ENCODE measurements around the gene CPLANE1. TPM values are rescaled to one million over a fixed set of nuclear protein-coding genes. Genes with fewer than 3 reads are reported as not detected.
"Not testable (repeated sequence)": the region's sequence is repeated elsewhere in the genome, so short reads cannot be mapped to it uniquely, and the experiment has no call there.

The CPLANE1 gene
- total RNA-seq, 1 donor from 2014 or later, result 35.5 TPM

DNA sequence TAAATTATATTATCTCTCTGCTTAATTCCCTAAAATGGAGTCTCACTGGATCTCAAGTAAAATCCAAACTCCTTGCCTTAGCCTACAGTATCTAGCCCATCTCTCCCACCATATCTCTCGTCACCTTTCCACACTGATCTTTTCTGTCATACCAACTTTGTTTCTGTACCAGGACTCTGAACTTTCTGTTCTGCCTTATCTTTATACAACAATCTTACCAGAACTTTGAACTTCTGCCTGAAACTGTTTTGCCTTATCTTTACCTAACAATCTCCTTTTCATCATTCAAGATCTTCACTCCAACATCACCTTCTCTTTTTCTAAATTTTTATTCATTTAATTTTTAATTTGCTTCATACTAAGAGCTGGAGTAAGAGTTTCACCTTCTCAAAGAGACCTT, 139.0 kb downstream of the CPLANE1 start:
- peaks cover 22 to 49% (median 42%) of the 10 kb centered on the region in 3 donors for H3K36me3 ChIP-seq (ENCODE audit: control insufficient read depth in 3 of 3, insufficient read depth in 3 of 3, low read length in 3 of 3)
- no peak overlapping the region for H3K27ac ChIP-seq (ENCODE audit: low read depth, low read length)
- no peaks in the 10 kb centered on the region for H3K4me1 ChIP-seq (ENCODE audit: control insufficient read depth in 3 of 3, insufficient read depth in 3 of 3, low read length in 3 of 3)
- H3K9me3 ChIP-seq (ENCODE audit: control insufficient read depth in 3 of 3, low read length in 3 of 3), result no peaks in the 10 kb centered on the region
- no peak overlapping the region for H3K4me3 ChIP-seq (ENCODE audit: low read length in 3 of 3)
- no peak overlapping the region for H3K9ac ChIP-seq (ENCODE audit: low read depth in 1 of 3, low read length in 3 of 3)
- H3K27me3 ChIP-seq (ENCODE audit: control insufficient read depth in 3 of 3, insufficient read depth in 3 of 3, low read length in 3 of 3), result no peaks in the 10 kb centered on the region

DNA sequence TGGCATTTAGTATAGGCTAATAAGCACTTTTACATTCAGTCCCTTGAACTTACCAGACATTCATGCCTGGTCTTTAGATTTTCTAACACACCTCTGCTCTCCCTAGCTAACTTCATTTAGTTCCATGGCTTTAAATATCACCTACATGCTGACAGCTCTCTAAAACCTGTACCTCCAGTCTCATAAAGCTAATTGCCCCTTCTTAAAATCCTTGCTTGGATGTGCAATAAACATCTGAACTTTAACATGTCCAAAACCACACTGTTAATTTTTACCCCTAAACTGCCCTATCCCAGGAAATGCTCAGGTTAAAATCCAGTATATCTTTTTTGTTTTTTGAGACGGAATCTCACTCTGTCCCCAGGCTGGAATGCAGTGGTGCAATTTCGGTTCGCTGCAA, 139.8 kb downstream of the CPLANE1 start:
- Histone ChIP-seq H3K27ac (ENCODE audit: low read depth, low read length) (no peak overlapping the region), H3K4me1 (ENCODE audit: control insufficient read depth in 3 of 3, insufficient read depth in 3 of 3, low read length in 3 of 3) (no peaks in the 10 kb centered on the region), H3K9ac (ENCODE audit: low read depth in 1 of 3, low read length in 3 of 3) (no peak overlapping the region), H3K9me3 (ENCODE audit: control insufficient read depth in 3 of 3, low read length in 3 of 3) (no peaks in the 10 kb centered on the region), H3K36me3 (ENCODE audit: control insufficient read depth in 3 of 3, insufficient read depth in 3 of 3, low read length in 3 of 3) (peaks cover 20 to 46% (median 39%) of the 10 kb centered on the region in 3 donors), H3K27me3 (ENCODE audit: control insufficient read depth in 3 of 3, insufficient read depth in 3 of 3, low read length in 3 of 3) (no peaks in the 10 kb centered on the region), H3K4me3 (ENCODE audit: low read length in 3 of 3) (no peak overlapping the region)

DNA sequence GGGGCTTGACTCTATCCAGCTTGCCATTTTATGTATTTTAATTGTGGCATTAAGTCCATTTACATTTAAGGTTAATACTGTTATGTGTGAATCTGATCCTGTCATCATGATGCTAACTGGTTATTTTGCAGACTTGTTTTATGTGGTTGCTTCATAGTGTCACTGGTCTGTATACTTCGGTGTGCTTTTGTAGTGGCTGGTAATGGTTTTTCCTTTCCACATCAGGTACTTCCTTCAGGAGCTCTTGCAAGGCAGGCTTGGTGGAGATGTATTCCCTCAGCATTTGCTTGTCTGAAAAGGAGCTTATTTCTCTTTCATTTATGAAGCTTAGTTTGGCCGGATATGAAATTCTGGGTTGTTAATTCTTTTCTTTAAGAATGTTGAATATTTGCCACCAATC, 145.9 kb downstream of the CPLANE1 start:
- H3K36me3 ChIP-seq (ENCODE audit: control insufficient read depth in 3 of 3, insufficient read depth in 3 of 3, low read length in 3 of 3), result peaks cover 11 to 29% (median 23%) of the 10 kb centered on the region in 3 donors
- no peaks in the 10 kb centered on the region for H3K27me3 ChIP-seq (ENCODE audit: control insufficient read depth in 3 of 3, insufficient read depth in 3 of 3, low read length in 3 of 3)
- H3K4me3 ChIP-seq (ENCODE audit: low read length in 3 of 3), result no peak overlapping the region
- H3K9me3 ChIP-seq (ENCODE audit: control insufficient read depth in 3 of 3, low read length in 3 of 3), result peaks cover 0 to 3% (median 0%) of the 10 kb centered on the region in 3 donors
- H3K9ac ChIP-seq (ENCODE audit: low read depth in 1 of 3, low read length in 3 of 3), result no peak overlapping the region
- no peaks in the 10 kb centered on the region for H3K4me1 ChIP-seq (ENCODE audit: control insufficient read depth in 3 of 3, insufficient read depth in 3 of 3, low read length in 3 of 3)
- H3K27ac ChIP-seq (ENCODE audit: low read depth, low read length), result no peak overlapping the region

DNA sequence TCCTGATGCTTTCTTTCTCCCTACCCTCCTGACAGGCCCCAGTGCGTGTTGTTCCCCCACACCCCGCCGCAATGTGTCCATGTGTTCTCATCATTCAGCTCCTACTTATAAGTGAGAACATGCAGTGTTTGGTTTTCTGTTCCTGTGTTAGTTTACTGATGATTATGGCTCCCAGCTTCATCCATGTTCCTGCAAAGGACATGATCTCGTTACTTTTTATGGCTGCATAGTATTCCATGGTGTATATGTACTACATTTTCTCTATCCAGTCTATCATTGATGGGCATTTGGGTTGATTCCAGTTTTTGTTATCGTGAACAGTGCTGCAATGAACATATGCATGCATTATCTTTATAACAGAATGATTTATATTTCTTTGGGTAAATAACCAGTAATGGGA, 149.9 kb downstream of the CPLANE1 start:
- H3K27ac ChIP-seq (ENCODE audit: low read depth, low read length); H3K9me3 ChIP-seq (ENCODE audit: control insufficient read depth in 3 of 3, low read length in 3 of 3); H3K36me3 ChIP-seq (ENCODE audit: control insufficient read depth in 3 of 3, insufficient read depth in 3 of 3, low read length in 3 of 3); H3K9ac ChIP-seq (ENCODE audit: low read depth in 1 of 3, low read length in 3 of 3); H3K4me3 ChIP-seq (ENCODE audit: low read length in 3 of 3); H3K4me1 ChIP-seq (ENCODE audit: control insufficient read depth in 3 of 3, insufficient read depth in 3 of 3, low read length in 3 of 3); H3K27me3 ChIP-seq (ENCODE audit: control insufficient read depth in 3 of 3, insufficient read depth in 3 of 3, low read length in 3 of 3): not testable (repeated sequence)

DNA sequence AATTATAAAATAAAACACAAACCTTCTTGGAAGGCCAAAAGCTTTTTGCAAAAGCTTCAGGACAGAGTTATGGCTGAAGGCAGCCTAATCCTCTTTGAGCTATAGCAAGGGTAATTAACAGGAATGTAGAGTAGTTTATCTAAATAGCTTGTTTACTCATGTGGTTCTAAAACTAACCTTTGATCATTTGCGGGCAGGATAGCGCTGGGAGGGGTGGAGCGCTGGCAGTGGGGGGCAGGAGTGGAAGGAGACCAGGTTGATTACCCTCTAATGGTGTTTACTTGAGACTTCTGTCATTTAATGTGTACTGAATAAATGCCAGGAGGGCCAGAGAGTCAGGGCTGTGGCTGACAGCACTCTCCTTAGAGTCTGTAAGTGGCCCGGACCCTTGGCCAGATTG, 155.4 kb downstream of the CPLANE1 start:
- H3K27ac ChIP-seq (ENCODE audit: low read depth, low read length); H3K4me3 ChIP-seq (ENCODE audit: low read length in 3 of 3); H3K9ac ChIP-seq (ENCODE audit: low read depth in 1 of 3, low read length in 3 of 3); H3K36me3 ChIP-seq (ENCODE audit: control insufficient read depth in 3 of 3, insufficient read depth in 3 of 3, low read length in 3 of 3); H3K9me3 ChIP-seq (ENCODE audit: control insufficient read depth in 3 of 3, low read length in 3 of 3); H3K4me1 ChIP-seq (ENCODE audit: control insufficient read depth in 3 of 3, insufficient read depth in 3 of 3, low read length in 3 of 3); H3K27me3 ChIP-seq (ENCODE audit: control insufficient read depth in 3 of 3, insufficient read depth in 3 of 3, low read length in 3 of 3): not testable (repeated sequence)

DNA sequence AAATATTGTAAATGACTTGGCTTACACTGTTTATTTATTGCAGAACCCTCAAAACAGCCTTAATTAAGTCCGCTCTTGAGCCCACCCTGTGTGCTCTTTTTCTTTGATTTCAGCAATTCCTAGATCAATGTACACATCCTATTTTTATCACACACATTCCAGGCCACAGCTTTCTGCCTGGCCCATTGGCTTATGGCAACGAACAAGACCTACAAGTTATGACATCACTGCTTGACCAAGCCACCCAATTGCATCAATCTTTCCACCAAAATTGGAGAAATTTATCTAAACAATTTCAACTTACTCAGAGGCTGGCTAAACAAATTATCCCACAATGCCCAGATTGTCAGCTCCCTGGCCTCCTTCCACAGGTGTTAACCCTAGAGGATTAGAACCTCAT, 158.4 kb downstream of the CPLANE1 start:
- no peak overlapping the region for H3K27ac ChIP-seq (ENCODE audit: low read depth, low read length)
- H3K9me3 ChIP-seq (ENCODE audit: control insufficient read depth in 3 of 3, low read length in 3 of 3), result no peaks in the 10 kb centered on the region
- no peaks in the 10 kb centered on the region for H3K4me1 ChIP-seq (ENCODE audit: control insufficient read depth in 3 of 3, insufficient read depth in 3 of 3, low read length in 3 of 3)
- H3K4me3 ChIP-seq (ENCODE audit: low read length in 3 of 3), result no peak overlapping the region
- no peaks in the 10 kb centered on the region for H3K27me3 ChIP-seq (ENCODE audit: control insufficient read depth in 3 of 3, insufficient read depth in 3 of 3, low read length in 3 of 3)
- H3K9ac ChIP-seq (ENCODE audit: low read depth in 1 of 3, low read length in 3 of 3), result no peak overlapping the region
- H3K36me3 ChIP-seq (ENCODE audit: control insufficient read depth in 3 of 3, insufficient read depth in 3 of 3, low read length in 3 of 3), result peaks cover 0 to 6% (median 0%) of the 10 kb centered on the region in 3 donors

DNA sequence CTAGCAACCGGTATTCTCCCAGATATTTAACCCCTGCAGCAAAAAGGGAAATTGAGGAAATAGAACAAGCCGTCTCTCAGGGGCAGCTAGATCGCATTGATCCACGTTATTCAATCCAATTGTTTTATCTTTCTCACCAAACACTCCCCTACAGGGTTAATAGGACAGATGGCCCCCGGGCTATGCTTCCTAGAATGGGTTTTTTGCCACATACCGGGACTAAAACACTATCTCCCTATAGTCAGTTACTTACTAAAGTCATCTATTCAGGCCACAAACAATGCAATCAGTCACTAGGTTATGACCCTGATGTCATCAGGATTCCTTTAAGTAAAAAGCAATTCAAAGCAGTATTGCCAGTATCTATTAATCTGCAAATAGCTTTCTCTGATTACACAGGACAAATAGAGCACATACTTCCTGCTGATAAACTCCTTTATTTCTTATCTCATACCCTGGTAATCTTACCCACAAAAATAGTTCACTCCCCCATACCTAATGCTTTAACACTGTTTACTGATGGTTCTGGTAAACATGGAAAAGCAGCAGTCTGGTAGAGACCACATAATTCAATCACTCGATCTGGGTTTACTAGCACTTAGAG, 159.0 kb downstream of the CPLANE1 start:
- no peaks in the 10 kb centered on the region for H3K4me1 ChIP-seq (ENCODE audit: control insufficient read depth in 3 of 3, insufficient read depth in 3 of 3, low read length in 3 of 3)
- H3K9me3 ChIP-seq (ENCODE audit: control insufficient read depth in 3 of 3, low read length in 3 of 3), result no peaks in the 10 kb centered on the region
- no peaks in the 10 kb centered on the region for H3K27me3 ChIP-seq (ENCODE audit: control insufficient read depth in 3 of 3, insufficient read depth in 3 of 3, low read length in 3 of 3)
- H3K36me3 ChIP-seq (ENCODE audit: control insufficient read depth in 3 of 3, insufficient read depth in 3 of 3, low read length in 3 of 3), result peaks cover 0 to 6% (median 0%) of the 10 kb centered on the region in 3 donors
- no peak overlapping the region for H3K4me3 ChIP-seq (ENCODE audit: low read length in 3 of 3)
- no peak overlapping the region for H3K9ac ChIP-seq (ENCODE audit: low read depth in 1 of 3, low read length in 3 of 3)
- H3K27ac ChIP-seq (ENCODE audit: low read depth, low read length), result no peak overlapping the region

DNA sequence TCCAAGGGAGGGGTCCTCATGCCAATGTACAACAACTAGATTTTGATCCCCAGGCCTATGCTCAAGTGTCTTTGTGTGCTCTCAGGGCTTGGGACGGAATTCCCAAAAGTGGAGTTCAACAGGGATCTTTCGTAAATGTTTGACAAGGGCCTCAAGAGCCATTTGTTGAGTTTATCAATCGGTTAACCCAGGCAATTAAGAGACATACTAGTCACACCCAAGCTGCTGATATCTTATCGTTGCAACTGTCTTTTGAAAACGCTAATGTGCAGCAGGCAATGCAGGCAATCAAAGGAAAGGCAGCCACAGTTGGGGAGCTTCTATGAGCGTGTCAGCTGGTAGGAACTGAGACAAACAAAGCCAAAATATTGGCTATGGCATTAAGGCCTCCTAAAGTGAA, 161.2 kb downstream of the CPLANE1 start:
- Histone ChIP-seq H3K9me3 (ENCODE audit: control insufficient read depth in 3 of 3, low read length in 3 of 3) (no peaks in the 10 kb centered on the region), H3K27me3 (ENCODE audit: control insufficient read depth in 3 of 3, insufficient read depth in 3 of 3, low read length in 3 of 3) (no peaks in the 10 kb centered on the region), H3K4me3 (ENCODE audit: low read length in 3 of 3) (no peak overlapping the region), H3K36me3 (ENCODE audit: control insufficient read depth in 3 of 3, insufficient read depth in 3 of 3, low read length in 3 of 3) (peaks cover 0 to 6% (median 3%) of the 10 kb centered on the region in 3 donors), H3K4me1 (ENCODE audit: control insufficient read depth in 3 of 3, insufficient read depth in 3 of 3, low read length in 3 of 3) (no peaks in the 10 kb centered on the region), H3K27ac (ENCODE audit: low read depth, low read length) (no peak overlapping the region), H3K9ac (ENCODE audit: low read depth in 1 of 3, low read length in 3 of 3) (no peak overlapping the region)

DNA sequence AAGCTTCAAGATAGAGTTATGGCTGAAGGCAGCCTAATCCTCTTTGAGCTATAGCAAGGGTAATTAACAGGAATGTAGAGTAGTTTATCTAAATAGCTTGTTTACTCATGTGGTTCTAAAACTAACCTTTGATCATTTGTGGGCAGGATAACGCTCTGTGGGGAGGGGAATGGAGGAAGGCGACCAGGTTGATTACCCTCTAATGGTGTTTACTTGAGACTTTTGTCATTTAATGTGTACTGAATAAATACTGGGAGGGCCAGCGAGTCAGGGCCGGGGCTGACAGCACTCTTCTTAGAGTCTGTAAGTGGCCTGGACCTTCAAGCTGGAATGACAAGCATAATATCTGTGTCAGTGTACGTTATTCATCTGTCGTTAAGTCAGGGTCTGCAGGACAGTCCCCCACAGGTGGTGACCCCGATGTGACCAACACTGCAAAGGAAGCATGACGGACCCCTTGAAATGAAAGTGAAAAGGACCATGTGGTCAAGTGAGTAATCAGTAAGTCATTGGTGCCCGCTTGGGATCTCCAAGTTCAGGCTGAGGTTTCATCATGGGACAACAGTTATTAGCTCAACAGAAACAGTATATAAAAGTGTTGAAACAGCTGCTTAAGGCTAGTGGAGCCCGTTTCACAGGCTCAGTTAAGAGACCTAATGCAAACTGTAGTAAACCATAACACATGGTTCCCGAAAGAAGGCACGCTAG, 162.6 kb downstream of the CPLANE1 start:
- Histone ChIP-seq H3K27me3 (ENCODE audit: control insufficient read depth in 3 of 3, insufficient read depth in 3 of 3, low read length in 3 of 3) (no peaks in the 10 kb centered on the region), H3K4me3 (ENCODE audit: low read length in 3 of 3) (no peak overlapping the region), H3K4me1 (ENCODE audit: control insufficient read depth in 3 of 3, insufficient read depth in 3 of 3, low read length in 3 of 3) (no peaks in the 10 kb centered on the region), H3K36me3 (ENCODE audit: control insufficient read depth in 3 of 3, insufficient read depth in 3 of 3, low read length in 3 of 3) (peaks cover 0 to 6% (median 3%) of the 10 kb centered on the region in 3 donors), H3K27ac (ENCODE audit: low read depth, low read length) (no peak overlapping the region), H3K9ac (ENCODE audit: low read depth in 1 of 3, low read length in 3 of 3) (no peak overlapping the region), H3K9me3 (ENCODE audit: control insufficient read depth in 3 of 3, low read length in 3 of 3) (no peaks in the 10 kb centered on the region)

DNA sequence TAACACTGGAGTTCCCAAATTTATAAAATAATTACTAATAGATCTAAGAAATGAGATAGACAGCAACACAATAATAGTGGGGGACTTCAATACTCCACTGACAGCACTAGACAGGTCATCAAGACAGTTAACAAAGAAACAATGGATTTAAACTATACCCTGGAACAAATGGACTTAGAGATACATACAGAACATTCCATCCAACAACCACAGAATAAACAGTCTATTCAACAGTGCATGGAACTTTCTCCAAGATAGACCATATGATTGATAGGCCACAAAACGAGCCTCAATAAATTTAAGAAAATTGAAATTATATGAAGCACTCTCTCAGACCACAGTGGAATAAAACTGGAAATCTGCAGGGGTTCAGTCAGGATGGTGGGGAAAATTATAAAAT, 163.2 kb downstream of the CPLANE1 start:
- H3K9me3 ChIP-seq (ENCODE audit: control insufficient read depth in 3 of 3, low read length in 3 of 3); H3K9ac ChIP-seq (ENCODE audit: low read depth in 1 of 3, low read length in 3 of 3); H3K27me3 ChIP-seq (ENCODE audit: control insufficient read depth in 3 of 3, insufficient read depth in 3 of 3, low read length in 3 of 3); H3K4me3 ChIP-seq (ENCODE audit: low read length in 3 of 3); H3K27ac ChIP-seq (ENCODE audit: low read depth, low read length); H3K36me3 ChIP-seq (ENCODE audit: control insufficient read depth in 3 of 3, insufficient read depth in 3 of 3, low read length in 3 of 3); H3K4me1 ChIP-seq (ENCODE audit: control insufficient read depth in 3 of 3, insufficient read depth in 3 of 3, low read length in 3 of 3): not testable (repeated sequence)

All from skeletal muscle tissue (tissue), 4 donors.